GDM1 (cell line): ENCODE measurements around the gene CD7.
"Not testable (repeated sequence)": the region's sequence is repeated elsewhere in the genome, so short reads cannot be mapped to it uniquely, and the experiment has no call there.

ENCODE experiments used
- DNase-seq: peaks from one replicate; lab custom pipeline; 2025; lab: John Stamatoyannopoulos, UW

Gene CD7

DNA sequence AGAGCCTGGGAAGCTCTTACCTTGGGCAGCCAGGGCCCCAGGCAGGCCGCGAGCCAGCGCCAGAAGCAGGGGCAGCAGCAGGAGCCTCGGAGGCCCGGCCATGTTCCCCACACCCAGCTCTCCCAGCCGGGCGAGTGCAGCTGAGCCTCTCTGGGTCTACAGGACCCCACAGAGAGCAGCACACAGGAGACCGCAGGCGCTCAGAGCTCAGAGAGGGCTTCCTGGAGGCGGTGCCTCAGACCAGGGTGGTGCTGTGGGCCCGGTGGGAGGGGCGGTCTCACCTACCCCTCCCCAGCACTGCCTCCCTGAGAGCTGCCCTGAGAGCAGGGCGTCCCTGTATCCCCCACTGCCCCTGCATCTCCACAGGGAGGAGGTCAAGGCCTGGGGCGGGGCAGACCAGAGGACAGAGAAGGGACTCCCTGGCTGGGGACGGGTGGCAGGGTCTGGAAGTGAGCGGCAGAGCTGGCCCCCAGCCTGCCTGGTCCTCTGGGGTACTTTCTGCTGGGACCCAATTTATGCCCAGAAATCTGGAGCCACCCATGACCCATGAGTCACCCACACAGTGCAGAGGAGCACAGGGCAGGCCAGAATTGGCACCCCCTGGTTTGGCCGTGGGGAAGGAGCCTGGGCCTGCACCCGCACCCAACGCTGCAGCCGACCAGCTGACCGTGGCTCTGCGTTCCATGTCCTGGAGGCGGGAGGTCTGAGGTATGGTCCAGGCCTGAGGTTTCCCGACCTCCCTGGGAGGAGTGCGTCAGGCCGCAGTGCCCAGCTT, at the start of gene CD7:
TSS of gene CD7 (minus strand) at position 215 of the 775 bp plus-strand sequence. CDS start at position 102, 113 bp downstream.
- peak; percentile 16 for DNase-seq

DNA sequence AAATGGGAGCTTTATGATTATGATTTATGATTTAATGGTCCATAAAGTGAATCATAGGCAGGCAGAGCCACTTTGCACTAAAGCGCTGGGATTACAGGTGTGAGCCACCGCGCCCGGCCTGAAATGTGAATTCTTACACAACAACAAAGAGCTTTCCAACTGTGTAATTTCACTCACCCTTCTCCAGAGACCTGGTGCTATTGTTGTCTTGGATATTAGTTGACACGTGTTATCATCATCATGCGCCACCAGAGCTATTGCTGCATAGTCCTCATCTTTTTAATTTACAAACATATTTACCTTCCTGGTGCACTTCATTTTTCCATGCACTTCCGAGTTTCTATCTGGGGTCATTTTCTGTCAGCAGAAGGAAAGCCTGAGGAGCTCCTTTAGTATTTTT, 49.3 kb upstream of the CD7 start:
- DNase-seq, result no peak

DNA sequence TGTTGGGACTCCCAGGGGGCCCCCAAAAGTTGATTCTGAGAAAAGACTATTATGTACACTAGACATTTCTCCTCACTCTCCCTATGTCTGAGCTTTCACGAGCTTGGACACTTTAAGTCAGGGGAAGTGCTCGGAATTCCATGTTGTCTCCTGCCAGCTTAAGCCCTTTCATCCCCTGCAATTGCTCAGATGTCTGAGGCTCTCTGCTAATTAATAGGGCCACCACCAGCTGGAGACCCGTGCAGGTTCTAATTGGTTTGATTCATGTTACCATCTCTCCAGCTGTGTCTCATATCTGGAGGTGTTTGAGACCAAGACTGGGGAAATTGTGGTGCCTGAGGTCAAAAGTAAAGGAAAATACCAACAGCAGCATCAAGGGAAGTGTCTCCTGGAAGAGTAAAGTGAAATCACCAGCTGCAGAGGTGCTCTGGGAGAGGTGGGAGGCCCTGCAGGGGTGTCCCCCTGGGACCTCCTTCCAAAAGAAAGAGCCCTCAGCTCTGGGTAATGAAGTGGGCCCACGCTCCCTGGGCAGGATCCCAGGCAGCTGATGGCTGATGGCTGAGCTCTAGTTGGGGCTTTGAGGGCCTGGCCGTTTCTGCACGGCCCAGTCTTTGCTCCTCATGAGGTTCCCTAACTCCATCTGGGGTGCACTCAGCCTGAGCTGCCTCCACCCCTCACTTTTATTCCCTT, 48.3 kb upstream of the CD7 start:
- no peak for DNase-seq

DNA sequence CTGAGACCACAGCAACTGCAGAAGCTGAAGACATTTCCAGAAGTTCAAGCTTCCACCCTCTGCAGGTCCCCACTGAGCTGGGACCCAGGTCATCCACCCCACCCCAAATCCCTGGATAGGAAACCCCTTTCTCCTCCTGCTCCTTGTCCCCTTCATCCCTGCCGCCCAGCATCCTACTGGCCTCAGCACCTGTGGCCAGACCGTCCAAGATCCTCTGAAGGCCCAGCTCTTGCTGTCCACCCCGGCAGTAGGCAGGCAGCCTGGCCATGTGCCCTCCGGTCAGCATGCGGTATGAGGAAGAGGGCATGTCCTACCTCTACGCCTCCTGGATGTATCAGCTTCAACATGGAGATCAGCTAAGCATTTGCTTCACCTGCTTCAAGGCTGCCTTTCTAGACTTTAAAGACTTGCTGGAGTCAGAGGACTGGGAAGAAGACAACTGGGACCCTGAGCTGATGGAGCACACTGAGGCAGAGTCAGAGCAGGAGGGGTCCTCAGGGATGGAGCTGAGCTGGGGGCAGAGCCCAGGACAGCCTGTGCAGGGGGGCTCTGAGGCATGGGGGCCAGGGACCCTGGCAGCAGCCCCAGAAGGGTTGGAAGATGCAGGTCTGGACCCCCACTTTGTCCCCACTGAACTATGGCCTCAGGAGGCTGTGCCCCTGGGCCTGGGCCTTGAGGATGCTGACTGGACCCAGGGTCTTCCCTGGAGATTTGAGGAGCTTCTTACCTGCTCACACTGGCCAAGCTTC, 44.7 kb upstream of the CD7 start:
- DNase-seq, result no peak

DNA sequence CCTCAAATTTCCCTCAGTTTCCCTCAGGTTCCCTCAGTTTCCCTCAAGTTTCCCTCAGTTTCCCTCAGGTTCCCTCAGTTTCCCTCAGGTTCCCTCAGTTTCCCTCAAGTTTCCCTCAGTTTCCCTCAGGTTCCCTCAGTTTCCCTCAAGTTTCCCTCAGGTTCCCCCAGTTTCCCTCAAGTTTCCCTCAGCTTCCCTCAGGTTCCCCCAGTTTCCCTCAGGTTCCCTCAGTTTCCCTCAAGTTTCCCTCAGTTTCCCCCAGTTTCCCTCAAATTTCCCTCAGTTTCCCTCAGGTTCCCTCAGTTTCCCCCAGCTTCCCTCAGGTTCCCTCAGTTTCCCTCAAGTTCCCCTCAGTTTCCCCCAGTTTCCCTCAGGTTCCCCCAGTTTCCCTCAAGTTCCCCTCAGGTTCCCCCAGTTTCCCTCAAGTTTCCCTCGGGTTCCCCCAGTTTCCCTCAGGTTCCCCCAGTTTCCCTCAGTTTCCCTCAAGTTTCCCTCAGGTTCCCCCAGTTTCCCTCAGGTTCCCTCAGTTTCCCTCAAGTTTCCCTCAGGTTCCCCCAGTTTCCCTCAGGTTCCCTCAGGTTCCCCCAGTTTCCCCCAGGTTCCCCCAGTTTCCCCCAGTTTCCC, 42.2 kb upstream of the CD7 start:
- not testable (repeated sequence) for DNase-seq

DNA sequence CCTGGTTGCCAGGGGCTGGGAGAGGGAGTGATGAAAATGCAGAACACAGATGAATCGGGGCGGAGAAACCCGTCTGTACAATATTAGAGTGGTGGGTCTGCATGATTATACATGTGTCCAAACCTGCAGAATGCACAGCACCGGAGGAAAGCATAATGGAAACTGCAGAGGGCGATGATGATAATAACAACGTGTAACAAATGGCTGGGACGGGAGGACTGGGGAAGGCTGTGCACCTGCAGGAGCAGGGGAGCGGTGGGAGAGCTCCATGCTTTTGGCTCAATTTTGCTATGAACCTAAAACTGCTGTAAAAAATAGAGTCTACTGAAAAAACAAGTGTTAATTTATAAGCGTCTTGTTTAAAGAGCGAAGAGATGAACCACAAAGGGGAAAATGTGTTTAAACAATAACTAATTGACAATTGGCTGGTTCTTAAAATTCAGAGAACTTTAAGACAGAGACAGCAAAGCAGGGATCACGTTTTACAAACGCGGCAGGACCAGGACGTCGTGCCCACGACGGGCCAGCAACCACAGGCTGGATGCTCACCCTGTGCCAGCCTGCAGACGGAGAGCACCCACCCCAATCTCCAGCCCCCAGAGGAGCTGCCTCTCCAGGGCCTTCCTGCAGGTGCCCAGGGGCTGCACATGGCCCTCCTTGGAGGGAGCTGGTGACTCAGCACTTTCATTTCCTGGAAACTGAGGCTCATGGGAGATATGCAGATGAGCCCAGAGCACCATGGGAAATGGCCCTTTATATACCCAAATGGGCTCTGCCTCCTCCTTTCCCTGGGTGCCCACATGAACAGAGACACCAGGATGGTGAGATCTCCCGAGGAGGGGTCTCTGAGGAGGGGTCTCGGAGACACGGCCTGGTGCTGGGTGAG, 41.3 kb upstream of the CD7 start, which contains the start of gene TEX19:
TSS of gene TEX19 (plus strand) at position 783 of the 886 bp plus-strand sequence. CDS start 2,904 bp downstream, outside the sequence.
- DNase-seq, result no peak

DNA sequence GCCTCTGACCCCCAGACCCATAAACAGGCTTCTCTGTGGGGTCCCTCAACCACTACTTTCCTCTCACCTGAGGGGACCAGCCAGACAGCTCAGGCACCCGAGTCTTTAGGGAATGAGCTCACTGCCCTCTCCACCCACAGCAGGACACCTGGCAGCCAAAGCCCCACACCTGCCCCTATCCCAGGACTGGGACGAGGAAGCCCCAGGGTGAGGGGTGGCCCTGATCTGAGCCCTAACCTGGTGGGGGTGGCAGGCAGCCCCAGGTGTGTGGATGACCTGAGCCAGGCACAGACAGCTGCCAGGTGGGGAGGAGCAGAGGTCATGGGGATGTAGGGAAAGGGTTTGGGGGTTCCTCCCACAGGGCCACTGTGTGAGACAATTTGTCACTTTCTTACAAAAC, 40.0 kb upstream of the CD7 start:
- no peak for DNase-seq

DNA sequence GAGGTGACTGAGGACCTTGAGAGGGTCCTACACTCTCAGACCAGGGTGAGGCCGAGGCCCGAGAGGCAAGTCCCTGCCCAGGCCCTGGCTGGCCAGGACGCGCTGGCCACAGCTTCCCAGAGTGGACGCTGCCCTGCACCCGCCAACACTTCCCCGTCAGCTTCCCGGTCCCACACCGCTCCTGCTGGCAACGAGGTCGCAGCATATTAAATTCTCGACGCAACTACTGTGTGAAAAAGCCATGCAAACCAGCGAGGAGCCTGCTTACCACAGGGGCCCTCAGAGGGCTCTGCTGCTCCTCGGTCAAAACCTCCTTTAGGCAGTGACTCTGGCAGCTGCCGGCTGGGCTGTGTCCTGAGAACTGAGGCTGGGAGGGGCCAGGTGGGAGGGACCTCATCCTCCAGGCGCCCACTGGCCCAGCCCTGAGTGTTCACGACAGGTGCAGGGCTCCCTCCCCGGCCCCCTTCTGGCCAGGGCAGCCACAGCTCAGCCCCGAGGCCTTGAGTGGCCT, 39.5 kb upstream of the CD7 start:
- no peak for DNase-seq

DNA sequence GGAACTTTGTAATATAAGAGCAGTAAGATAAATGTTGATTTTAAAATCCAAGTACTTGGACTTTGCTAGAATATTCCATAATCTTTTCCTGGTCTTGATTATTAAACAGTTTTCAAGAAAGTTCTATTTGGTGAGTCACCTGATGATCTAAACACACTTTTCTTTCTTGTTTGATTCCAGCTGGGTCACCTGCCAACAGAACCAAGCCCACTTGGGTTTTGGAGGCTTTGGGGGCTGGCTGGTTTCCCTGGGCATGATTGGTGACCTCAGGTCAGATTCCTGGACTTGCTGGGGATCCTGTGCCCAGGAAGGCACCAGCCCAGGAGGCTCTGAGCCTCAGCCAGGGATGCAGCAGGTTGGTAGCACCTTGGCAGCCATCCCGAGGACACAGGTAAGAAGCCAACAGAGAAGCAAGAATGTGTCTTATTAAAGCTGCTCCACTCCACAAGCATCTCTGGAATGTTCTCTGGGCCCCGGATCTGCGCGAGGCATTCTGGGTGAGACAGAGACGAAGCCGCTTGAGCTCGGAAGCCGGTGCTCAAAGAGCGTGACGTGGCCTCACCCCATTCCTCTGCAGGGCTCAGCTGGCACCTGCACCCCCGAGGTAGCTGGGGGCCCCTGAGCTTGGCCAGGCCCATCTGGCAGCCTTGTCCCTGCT, 38.5 kb upstream of the CD7 start:
- no peak for DNase-seq

DNA sequence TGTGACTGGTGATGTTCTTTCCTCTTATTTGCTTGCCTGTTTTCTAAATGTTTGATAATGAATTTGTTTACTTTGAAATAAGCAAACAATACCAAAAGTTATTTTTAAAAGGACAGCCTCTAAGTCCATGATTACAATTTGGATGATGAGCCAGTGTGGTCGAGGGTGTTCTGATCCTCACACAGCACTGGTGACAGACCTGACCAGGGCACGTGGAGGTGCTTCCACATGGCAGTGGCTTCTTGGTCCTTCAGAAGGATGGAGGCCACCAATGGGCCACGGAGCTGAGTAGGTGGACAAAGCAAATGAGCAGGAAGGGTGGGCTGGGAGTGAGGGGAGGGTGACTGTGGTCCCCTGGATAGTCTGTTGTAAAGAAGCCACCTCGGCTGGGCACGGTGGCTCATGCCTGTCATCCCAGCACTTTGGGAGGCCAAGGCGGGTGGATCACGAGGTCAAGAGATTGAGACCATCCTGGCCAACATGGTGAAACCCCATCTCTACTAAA, 37.4 kb upstream of the CD7 start:
- DNase-seq, result no peak

DNA sequence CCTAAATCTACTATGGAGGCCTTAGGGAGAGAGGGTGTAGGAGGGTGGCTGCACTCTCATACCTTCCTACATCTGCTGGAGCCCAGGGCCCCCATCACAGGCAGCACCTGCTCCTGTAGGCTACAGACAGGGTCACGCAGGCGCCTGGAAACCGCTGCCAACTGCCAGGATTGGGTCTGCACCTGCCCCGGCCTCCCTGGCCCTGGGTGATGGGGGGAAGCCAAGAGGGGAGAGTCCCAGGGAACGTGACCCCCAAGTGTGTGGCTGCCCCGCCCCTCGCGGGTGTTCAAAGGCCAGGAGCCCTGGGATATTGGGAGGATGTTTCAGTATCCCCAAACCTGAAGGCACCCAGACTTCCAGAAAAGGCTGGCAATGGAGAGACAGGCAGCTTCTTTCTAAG, 36.1 kb upstream of the CD7 start:
- DNase-seq, result no peak

DNA sequence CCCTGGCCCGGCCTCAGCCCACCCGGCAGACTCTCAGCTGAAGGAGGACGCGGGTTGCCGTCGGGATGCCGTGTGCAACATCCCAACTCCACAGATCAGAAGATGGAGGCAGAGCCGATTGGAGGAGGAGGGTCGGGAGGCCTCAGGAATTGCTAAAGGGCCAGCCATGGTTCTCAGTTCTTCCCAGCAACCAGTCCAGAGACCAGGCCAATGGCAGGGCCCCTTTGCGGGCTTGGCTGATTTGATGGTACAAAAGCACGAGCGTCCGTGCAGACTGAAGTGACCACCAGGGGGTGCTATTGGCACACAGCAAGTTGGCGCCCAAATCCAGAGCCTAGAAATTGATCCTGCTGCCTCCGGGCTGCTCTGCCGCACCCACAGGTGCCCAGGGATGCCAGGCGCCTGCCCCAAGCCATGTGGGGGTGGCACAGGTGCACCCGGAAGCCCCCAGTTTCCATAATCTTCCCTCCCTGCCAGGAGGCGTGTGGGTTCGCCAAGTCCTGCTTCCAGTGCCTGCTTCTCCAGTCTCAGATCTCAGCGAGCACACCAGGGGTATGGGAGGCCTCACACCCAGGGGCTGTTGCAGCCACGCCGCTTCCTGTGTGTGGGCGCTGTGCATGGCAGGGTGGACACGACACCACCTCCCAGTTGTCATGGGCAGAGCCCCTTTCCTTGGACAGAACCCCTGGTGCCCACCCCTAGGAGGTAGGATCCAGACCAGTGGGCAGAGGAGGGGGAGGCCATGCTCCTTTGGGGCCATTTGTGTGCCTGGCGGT, 34.5 kb upstream of the CD7 start:
- peak; percentile 71 for DNase-seq

DNA sequence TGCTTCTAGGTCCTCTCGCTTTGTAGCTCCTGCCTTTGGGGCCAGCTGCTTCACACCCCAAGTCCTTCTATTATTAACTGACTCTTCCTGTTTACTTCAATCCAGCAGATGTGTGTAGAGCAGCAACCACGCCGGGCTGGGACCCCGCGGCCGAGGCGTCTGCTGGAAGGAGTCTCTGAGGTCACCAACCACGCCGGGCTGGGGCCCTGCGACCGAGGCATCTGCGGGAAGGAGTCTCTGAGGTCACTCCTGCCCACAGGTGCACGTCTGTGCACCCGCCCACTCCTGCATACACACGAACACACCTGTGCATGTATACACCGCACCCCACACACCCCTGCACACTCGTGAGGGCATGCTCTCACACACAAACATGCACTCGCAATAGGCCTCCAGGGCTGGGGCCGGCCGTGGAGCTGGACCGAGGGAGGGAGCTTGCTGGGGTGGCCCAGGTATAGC, 33.9 kb upstream of the CD7 start:
- DNase-seq, result no peak

DNA sequence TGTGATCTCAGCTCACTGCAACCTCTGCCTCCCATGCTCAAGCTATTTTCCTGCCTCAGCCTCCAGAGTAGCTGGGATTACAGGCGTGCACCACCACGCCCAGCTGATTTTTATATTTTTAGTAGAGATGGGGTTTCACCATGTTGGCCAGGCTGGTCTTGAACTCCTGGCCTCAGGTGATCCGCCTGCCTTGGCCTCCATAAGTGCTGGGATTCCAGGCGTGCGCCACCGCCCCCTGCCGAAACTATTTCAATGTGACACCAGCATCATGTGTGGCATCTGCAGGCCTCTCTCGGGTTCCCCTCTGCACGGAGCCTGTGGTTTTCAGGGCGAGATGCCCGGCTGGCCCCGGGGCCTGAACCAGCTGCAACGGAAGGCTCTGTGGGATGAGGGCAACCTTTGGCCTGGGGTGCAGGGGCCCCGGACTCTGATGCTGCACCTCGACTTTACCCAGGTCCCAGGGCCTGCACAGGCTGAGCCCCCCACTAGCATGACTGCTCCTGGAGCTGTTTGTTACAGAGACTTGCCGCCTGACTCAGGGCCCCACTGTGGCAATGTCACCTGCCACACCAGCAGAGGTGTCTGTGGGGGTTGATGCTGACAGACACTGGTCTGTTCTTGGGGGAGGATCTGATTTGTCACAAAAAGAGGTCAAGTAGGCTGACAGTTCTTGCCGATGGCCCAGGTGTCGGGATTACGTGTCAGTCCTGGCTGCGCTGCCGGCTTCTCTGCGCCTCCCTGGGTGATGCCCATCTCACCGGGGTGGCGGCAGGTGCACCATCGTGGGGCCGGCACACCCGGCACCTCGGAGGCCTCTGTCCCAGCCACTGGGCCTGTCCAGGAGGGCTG, 33.0 kb upstream of the CD7 start:
- DNase-seq, result no peak

DNA sequence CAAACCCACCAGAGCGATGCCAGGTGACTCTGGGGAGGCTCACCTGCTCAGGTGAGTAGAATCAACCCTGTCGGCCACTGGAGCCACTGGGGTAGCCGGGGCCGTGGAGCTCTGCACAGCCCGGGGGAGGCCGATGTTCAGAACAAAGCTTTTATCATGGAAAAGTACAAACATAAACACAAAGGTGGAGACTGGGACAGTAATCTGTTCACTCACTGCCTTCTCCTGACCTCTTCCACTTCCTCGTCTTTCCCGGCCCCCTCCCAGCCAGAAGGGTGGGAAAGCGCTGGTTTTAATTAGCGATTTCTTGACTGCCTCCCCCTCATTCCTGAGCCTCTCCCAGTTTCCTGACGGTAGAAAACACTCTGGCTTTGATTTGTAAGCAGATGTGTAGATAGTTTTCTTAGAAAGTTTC, 31.9 kb upstream of the CD7 start:
- DNase-seq, result no peak

DNA sequence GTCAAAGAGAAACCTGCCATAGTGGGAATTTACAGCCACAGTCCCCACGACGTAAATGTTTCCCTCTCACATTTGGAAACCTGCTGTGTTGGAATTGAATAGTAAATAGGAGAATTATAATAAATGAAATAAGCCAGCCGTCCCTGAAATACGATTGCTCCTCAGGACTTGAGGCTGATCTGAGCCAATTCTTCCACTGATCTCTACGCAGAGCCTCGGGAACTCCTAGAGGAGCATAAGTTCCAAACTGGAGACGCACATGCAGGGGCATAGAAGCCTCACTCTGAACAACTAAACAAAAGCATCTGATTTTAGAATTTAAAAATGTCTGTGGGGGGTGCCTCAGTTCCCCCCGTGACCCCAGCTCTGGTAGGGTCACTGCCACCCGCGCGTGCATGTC, 31.5 kb upstream of the CD7 start:
- DNase-seq, result no peak

DNA sequence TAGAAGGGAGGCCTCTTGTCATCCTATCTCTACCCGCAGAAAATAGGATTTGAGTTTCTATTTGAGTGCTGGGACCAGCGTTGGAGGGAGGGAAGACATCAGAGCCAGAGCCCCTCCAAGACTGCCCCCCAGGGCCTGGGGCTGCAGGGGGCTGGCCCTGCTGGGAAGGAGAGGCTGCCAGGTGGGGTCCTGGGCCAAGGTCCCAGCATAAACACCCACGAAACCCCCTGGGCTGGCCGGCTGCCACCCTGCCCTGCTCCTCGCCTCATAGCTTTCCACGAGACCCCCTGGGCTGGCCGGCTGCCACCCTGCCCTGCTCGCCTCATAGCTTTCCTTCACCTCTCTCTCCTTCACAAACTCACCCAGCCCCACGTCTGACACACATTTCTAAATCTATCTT, 31.0 kb upstream of the CD7 start:
- no peak for DNase-seq

DNA sequence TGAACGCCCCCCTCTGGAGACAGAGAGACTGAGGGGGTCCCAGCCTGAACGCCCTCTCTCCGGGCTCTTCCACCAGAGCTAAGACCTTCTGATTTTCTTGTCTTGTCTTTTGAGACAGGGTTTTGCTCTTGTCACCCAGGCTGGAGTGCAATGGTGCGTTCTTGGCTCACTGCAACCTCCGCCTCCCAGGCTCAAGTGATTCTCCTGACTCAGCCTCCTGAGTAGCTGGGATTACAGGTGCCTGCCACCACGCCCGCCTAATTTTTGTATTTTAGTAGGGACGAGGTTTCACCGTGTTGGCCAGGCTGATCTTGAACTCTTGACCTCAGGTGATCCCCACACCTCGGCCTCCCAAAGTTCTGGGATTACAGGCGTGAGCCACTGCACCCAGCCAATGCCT, 30.6 kb upstream of the CD7 start:
- not testable (repeated sequence) for DNase-seq
